ELF-1 (cell line): Measurements from ENCODE around the gene PGGT1B.
A peak's percentile ranks its signal among the peaks of the same experiment; 100 is the strongest.

Experiments
- DNase-seq: peaks from one replicate; pipeline ENCODE4 v3.0.0-alpha.2; 2016; ENCODE audit warnings: low read depth, low spot score

PGGT1B gene

DNA sequence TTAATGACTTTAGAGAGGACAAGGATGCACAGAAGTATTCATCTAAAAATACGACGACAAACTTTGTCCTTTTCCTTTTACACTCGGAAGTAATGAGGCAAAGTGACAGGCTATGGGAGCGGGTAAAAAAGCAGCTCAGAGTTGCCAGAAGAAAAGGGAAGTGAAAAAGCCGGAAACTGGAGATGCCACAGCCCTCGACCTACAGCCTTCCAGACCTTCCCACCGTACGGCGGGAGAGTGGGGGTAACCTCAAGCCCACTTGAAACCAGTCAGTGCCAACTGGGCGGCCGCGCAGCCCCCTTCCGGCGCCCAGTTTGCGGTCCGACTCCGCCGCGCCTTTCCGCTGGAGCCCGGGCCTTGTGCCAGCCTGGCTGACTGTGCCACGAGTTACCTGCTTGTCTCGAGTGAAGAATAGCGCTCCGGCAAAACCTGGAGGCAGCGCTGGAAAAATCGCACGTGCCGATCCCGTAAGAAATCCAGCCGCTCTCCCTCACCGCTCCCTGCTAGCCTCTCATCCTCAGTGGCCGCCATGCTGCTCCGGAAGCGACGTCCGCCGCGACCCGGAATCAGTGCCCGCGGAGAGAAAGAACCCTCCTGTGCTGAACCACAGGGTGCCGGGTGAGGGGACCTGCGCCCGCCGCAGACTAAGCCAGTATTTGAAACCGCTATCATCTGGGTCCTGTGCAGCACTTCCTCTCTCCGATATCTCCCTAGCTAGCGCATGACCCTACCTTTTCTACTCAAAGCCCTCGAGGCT, at the start of gene PGGT1B:
PGGT1B (minus strand) TSS at position 557 of the 757 bp plus-strand sequence; CDS start at position 531, 26 bp downstream.
- peak; percentile 84 for DNase-seq

GRCh38 chr5:115309751-115310370, 47.2 kb upstream of the PGGT1B start:
- DNase-seq: no peak

DNA sequence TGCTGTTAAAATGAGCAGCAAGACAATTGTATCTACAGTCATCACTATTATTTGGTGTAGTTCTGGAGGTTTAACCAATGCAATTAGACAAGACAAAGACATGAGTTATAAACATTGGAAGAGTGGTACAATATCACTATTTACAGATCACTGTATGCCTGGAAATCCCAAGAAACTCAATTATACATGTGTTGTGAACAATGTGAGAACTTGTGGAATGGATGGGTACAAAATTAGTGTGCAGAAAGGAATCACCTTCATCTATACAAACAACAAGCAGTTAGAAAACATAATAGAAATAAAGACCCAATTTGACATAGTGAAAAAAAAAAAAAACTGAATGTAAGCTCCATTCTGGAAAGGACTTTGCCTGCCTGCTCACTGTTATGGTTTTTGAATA, 46.1 kb upstream of the PGGT1B start:
- no peak for DNase-seq

- no peak for DNase-seq
Observed at GRCh38 chr5:115306011-115306536, 43.4 kb upstream of the PGGT1B start.

- DNase-seq: no peak
Observed at GRCh38 chr5:115304496-115304895, 41.8 kb upstream of the PGGT1B start.

DNA sequence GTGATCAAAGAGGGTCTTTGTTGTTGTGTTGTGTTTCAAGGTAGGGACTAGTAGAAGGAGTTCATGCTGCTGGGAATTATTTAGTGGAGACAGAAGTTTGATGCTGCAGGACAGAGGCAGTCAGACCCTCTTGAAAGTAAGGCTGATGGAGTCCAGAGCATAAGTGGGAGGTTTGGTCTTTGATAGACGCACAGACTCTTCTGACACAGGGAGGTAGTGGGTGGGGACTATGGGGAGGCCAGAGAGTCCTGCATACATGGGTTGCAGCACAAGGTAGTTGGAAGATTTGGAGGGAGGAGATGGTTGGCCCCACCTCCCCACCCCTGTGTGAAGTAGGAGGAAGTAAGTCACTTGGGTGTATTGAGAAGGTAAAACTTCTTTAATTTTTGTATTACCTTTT, 36.1 kb upstream of the PGGT1B start:
- no peak for DNase-seq

- DNase-seq: no peak
Observed at GRCh38 chr5:115297031-115297430, 34.4 kb upstream of the PGGT1B start.

DNA sequence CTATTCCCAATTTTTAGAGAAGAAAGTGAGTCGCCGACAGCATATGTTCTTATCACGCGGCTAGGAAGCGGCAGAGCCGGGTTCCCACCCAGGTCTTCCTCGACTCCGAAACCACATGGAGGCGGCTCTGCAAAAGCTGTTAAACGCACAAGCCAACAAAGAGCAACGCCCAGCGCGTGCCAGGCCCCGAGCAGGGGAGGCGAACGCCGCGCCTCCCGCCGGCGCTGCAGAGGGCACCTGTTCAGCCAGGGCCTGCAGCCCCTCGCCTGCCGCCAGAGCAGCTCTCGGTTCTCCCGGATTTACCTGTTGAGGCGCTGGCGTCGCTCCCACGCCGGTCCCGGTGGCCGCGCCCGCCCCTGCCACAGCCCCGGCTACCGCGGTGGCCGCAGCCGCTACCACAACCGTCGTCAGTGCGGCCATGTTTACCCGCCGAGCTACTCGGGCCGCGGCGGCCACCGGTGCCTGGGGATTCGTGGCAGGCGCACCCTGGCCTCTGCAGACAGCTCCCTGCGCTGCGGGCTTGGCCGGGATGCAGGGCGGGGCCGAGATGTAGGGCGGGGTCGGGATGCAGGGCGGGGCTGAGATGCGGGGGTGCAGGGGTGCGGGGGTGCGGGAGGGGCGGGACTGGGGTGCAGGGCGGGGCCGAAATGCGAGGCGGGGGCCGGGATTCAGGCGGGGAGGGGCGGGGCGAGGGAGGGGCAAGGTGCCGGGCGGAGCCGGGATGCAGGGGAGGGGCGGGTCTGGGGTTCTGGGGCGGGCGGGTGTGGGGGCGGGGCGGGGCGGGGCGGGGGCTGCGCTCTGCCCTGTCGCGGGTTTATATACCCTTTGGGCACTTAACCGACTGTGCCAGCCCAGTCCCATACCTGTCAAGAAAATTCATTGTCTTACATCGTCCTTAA, 33.7 kb upstream of the PGGT1B start, which contains the start of gene CCDC112:
CCDC112 (minus strand) TSS at position 531 of the 899 bp plus-strand sequence; CDS start at position 420, 111 bp downstream.
- peak; percentile 80 for DNase-seq

DNA sequence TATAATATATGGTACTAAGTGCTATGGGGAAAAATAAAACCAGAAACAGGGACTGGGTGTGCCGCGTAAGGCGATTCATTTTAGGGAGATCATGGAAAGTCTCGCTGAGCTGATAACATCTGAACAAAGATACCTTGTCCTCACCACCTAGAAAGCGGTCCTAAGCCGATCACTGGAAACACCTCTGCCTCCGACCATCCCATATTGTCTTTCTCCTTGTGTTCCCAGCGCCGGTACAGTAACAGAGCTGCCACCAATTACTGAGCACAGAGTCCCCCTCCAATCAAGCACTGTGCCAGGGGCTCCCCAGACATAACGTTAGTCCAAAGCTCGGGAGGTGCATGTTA, 33.1 kb upstream of the PGGT1B start:
- DNase-seq: no peak

DNA sequence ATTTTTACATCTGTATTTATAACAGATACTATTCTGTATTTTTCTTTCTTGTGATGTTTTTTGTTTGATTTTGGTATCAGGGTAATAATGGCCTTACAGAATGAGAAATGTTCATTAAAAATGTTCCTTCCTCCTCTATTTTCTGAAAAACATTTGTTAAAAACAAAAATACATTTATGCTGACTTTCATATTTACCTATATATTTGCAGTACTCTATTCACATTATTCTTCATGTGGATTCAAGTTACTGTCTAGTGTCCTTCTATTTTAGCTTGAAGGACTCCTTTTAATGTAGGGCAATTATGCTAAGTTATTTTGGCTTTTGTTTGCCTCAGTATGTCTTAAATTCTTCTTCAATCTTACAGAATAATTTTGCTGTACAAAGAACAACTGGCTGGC, 28.7 kb upstream of the PGGT1B start:
- no peak for DNase-seq

DNA sequence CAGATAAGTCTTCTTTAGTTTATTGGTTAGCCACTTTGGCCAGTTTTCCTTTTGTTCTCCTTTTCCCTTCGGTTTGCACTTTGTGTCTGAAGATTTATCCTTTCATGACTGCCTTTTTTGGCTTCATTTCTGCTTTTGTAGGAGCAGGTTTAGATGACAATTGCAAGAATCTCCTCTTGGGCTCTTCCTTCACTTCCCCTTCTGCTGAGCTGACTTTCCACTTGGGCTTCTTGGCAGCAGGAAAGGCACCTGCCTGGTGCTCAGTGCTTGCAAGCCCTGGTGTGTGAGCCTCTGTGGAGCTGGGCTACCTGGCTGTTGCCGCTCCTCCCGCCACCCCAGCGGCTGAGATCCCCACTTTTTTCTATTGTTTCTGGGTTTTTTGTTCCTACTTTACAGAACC, 26.4 kb upstream of the PGGT1B start:
- no peak for DNase-seq

GRCh38 chr5:115284021-115284420, 21.3 kb upstream of the PGGT1B start:
- DNase-seq: no peak

- no peak for DNase-seq
Observed at GRCh38 chr5:115282131-115282530, 19.5 kb upstream of the PGGT1B start.

DNA sequence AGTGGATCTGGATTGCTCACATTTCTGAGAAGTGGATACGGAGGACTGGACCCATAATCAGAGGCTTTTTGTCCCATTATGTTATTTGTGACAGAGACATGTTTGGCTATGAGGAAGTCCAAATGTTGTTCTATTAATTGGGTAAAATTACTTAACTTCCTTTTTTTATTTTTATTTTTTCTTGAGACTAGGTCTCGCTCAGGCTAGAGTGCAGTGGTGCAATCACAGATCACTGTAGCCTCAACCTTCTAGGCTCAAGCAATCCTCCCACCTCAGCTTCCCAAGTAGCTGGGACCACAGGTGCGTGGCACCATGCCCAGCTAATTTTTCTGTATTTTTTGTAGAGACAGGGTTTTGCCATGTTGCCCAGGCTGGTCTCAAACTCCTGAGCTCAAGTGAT, 11.9 kb upstream of the PGGT1B start:
- no peak for DNase-seq

DNA sequence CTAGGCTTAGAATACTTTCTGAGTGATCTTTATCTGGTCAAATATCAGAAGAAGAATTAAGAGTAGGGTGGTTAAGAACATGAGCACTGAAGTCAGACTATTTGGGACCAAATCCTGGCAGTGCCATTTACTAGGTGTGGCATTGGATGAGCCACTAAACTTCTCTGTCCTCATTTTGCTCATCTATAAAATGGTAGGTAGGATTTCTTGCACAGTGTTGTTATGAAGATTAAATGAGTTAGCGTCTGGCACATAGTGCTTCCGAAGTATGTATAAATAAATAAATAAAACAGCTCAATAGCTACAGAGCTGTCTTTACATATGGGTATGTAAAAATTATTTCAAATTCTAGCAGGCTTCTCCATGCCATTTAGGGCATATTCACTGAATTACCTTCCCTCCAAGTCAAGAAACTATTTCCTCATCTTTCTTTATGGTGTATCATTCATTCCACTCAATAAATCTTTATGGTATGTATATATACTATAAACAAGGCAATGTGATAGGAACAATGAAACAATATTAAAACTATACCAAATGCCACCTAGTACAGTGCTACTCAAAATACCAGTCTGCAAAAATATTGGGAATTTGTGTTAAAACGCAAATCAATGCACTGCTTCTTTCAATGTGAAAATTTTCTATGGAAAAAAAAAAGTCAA, 9.8 kb upstream of the PGGT1B start:
- DNase-seq: no peak

- DNase-seq: no peak
Observed at GRCh38 chr5:115271295-115272050, 8.8 kb upstream of the PGGT1B start.

DNA sequence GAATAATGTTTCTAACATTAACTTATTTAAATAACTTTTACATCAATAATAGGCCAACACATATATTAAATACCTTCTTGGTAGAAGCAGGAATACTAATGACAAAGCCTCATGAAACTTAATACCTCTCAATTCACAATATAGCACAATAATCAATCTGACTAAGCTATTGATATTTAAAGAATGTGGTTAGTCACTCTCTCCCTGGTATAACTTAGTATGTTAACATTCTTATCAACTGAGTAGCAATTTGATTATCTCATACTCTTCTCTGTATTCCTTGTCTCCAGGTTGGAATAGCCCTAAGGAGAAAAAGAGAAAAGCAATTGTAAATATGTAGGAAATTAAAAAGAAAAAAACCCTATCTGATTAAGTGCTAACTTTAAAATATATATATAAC, 4.9 kb upstream of the PGGT1B start:
- no peak for DNase-seq

GRCh38 chr5:115265220-115265619, 2.5 kb upstream of the PGGT1B start:
- no peak for DNase-seq

GRCh38 chr5:115264786-115265185, 2.1 kb upstream of the PGGT1B start:
- no peak for DNase-seq

- no peak for DNase-seq
Observed at GRCh38 chr5:115263078-115263380, 352 bp upstream of the PGGT1B start.

- DNase-seq: peak; percentile 17
Observed at GRCh38 chr5:115262011-115262320, 711 bp downstream of the PGGT1B start.
